ENCODE data around the gene ZDHHC11. TPM values are rescaled to one million over a fixed set of nuclear protein-coding genes. Genes with fewer than 3 reads are reported as not detected.
"Not testable (repeated sequence)": the region's sequence is repeated elsewhere in the genome, so short reads cannot be mapped to it uniquely, and the experiment has no call there.

ZDHHC11 gene
- total RNA-seq, 1 experiment from 2014 or later, result 26.0 TPM

- Histone ChIP-seq H3F3A (ENCODE audit: low read length, unreplicated experiment) (no peaks in the 10 kb centered on the region), H3K4me3 (ENCODE audit: low read length) (no peak overlapping the region), H3K4me1 (ENCODE audit: insufficient read depth, low read length) (no peaks in the 10 kb centered on the region), H3K4me2 (ENCODE audit: low read length) (no peak overlapping the region), H3K79me2 (ENCODE audit: low read length) (peaks cover 59% of the 10 kb centered on the region), H3K9me3 (ENCODE audit: low read length) (no peaks in the 10 kb centered on the region), H3K9me2 (replicated peaks; ENCODE audit: low read length) (no peaks in the 10 kb centered on the region), H3K27me3 (ENCODE audit: low read length) (no peaks in the 10 kb centered on the region), H3K36me3 (ENCODE audit: low read depth, low read length) (peaks cover 72% of the 10 kb centered on the region), H4K20me1 (ENCODE audit: low read length) (peaks cover 16% of the 10 kb centered on the region), H2AFZ (ENCODE audit: low read length) (no peak overlapping the region), H3K27ac (ENCODE audit: low read length) (no peak overlapping the region), H3K9ac (ENCODE audit: low read length) (no peak overlapping the region)
- DNase-seq (no peak), ATAC-seq (no peak)
- ChIA-PET CTCF (no interaction called here), POLR2A (ENCODE audit: unreplicated experiment) (no interaction called here)
- no TSS peak for BruUV-seq (replicated peaks)
- TF ChIP-seq CTCF (conservative IDR thresholded peaks at IDR 0.05; ENCODE audit: low read depth, low read length) (no peak), EZH2 (IDR thresholded peaks at IDR 0.05; ENCODE audit: low read length, unreplicated experiment) (no peak), EZH2phosphoT487 (IDR thresholded peaks at IDR 0.05; ENCODE audit: borderline replicate concordance, low read length) (no peak)
- intact Hi-C loops (cut with micrococcal nuclease), result no loop called here
Observed at GRCh38 chr5:881551-881935, 30.8 kb upstream of the ZDHHC11 start.

GRCh38 chr5:880816-881550, 30.2 kb upstream of the ZDHHC11 start:
- BruUV-seq (replicated peaks), result no TSS peak
- no peak overlapping the region for H3K4me3 ChIP-seq (ENCODE audit: low read length)
- H3K79me2 ChIP-seq (ENCODE audit: low read length), result peaks cover 53% of the 10 kb centered on the region
- intact Hi-C loops (cut with micrococcal nuclease), result no loop called here
- H3K27me3 ChIP-seq (ENCODE audit: low read length), result no peaks in the 10 kb centered on the region
- CTCF ChIA-PET, result no interaction called here
- POLR2A ChIA-PET (ENCODE audit: unreplicated experiment), result no interaction called here
- no peak overlapping the region for H3K27ac ChIP-seq (ENCODE audit: low read length)
- no peak overlapping the region for H3K4me2 ChIP-seq (ENCODE audit: low read length)
- ATAC-seq (no peak), DNase-seq (no peak)
- TF ChIP-seq EZH2phosphoT487 (IDR thresholded peaks at IDR 0.05; ENCODE audit: borderline replicate concordance, low read length) (no peak), EZH2 (IDR thresholded peaks at IDR 0.05; ENCODE audit: low read length, unreplicated experiment) (no peak), CTCF (conservative IDR thresholded peaks at IDR 0.05; ENCODE audit: low read depth, low read length) (no peak)
- no peaks in the 10 kb centered on the region for H3K9me3 ChIP-seq (ENCODE audit: low read length)
- H3K4me1 ChIP-seq (ENCODE audit: insufficient read depth, low read length), result no peaks in the 10 kb centered on the region
- peaks cover 16% of the 10 kb centered on the region for H4K20me1 ChIP-seq (ENCODE audit: low read length)
- H3K36me3 ChIP-seq (ENCODE audit: low read depth, low read length), result peaks cover 71% of the 10 kb centered on the region
- no peak overlapping the region for H2AFZ ChIP-seq (ENCODE audit: low read length)
- H3K9ac ChIP-seq (ENCODE audit: low read length), result no peak overlapping the region
- H3F3A ChIP-seq (ENCODE audit: low read length, unreplicated experiment), result no peaks in the 10 kb centered on the region
- no peaks in the 10 kb centered on the region for H3K9me2 ChIP-seq (replicated peaks; ENCODE audit: low read length)

GRCh38 chr5:878677-879076, 27.9 kb upstream of the ZDHHC11 start:
- ATAC-seq; DNase-seq; CTCF ChIA-PET; H3K4me2 ChIP-seq (ENCODE audit: low read length); H3K27ac ChIP-seq (ENCODE audit: low read length); POLR2A ChIA-PET (ENCODE audit: unreplicated experiment); BruUV-seq (replicated peaks); H3F3A ChIP-seq (ENCODE audit: low read length, unreplicated experiment); H3K4me1 ChIP-seq (ENCODE audit: insufficient read depth, low read length); H2AFZ ChIP-seq (ENCODE audit: low read length); H3K4me3 ChIP-seq (ENCODE audit: low read length); H3K9me3 ChIP-seq (ENCODE audit: low read length); intact Hi-C loops (cut with micrococcal nuclease); H3K9ac ChIP-seq (ENCODE audit: low read length); H3K9me2 ChIP-seq (replicated peaks; ENCODE audit: low read length); H3K27me3 ChIP-seq (ENCODE audit: low read length): not testable (repeated sequence)
- peaks cover 16% of the 10 kb centered on the region for H4K20me1 ChIP-seq (ENCODE audit: low read length)
- peaks cover 30% of the 10 kb centered on the region for H3K79me2 ChIP-seq (ENCODE audit: low read length)
- H3K36me3 ChIP-seq (ENCODE audit: low read depth, low read length), result peaks cover 66% of the 10 kb centered on the region
